Neutrophil (primary cell): ENCODE data around the gene PPT1.

Experiments
- H3K27ac ChIP-seq: fragments of 200-600 bp; sonication (generic); 2 replicates; pipeline ENCODE4 v1.5.1; 2016; ENCODE audit warnings: mild to moderate bottlenecking, moderate library complexity
- H3K27me3 ChIP-seq: fragments of 200-600 bp; sonication (generic); 2 replicates; pipeline ENCODE4 v1.6.0; 2016; ENCODE audit warnings: mild to moderate bottlenecking
- H3K36me3 ChIP-seq: fragments of 200-600 bp; sonication (generic); 2 replicates; pipeline ENCODE4 v1.5.1; 2017
- H3K4me1 ChIP-seq, 2 experiments: fragments of 200-600 bp in 1 of 2; sonication (generic) in 1 of 2; 1 replicate in 1 of 2; 2 replicates in 1 of 2; pipeline versions ENCODE4 v1.5.1 to v1.6.1; 2013 to 2016; ENCODE audit warnings: low read depth in 1 of 2, low read length in 1 of 2, mild to moderate bottlenecking in 1 of 2, moderate library complexity in 1 of 2; ENCODE audit not compliant: control insufficient read depth in 1 of 2, insufficient read depth in 1 of 2
- H3K4me3 ChIP-seq, 2 experiments: fragments of 200-600 bp in 1 of 2; sonication (generic) in 1 of 2; 1 replicate in 1 of 2; 2 replicates in 1 of 2; pipeline ENCODE4 v1.5.1; 2013 to 2016; ENCODE audit warnings: low read depth in 1 of 2, low read length in 1 of 2, mild to moderate bottlenecking in 1 of 2, moderate library complexity in 1 of 2
- H3K9me3 ChIP-seq: fragments of 200-600 bp; sonication (generic); 2 replicates; pipeline ENCODE4 v1.5.1; 2016
- CTCF ChIP-seq: fragments of 200-600 bp; sonication (generic); IDR thresholded peaks from 2 replicates; pipeline ENCODE4 v1.5.1; 2016; ENCODE audit warnings: antibody characterized with exemption

PPT1 gene

DNA sequence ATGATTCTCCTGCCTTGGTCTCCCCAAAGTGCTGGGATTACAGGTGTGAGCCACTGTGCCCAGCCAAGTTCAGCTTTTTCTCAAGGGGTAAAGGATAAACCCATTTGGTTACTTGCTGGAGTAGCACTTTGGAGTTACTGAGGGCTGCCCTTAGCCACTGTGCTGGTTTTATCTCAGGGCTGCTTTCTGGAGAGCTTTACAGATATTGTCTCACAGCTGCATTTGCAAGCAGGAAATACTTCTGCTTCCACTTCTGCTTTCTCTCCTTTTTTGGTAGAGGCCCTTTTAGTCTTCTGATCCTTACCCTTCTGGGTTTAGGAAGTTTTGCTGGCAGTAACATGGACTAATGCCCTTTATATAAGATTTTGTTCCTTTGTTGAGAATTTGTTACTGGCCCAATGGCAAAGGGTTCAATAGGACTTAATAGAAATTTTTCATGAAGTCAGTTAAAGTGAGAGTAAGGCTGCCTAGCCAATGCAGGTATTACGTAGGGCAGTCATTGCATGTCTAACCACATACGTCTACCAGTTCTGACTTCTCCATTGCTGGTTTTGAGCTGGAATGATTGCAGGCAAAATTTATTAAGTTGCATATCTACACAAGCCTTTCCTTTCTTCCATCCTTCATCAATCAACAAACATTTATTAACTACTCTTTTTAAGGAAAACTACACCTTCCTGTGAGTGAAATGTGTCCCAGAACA is 32.1 kb downstream of the PPT1 start:
- Histone ChIP-seq H3K4me1 (peaks cover 83% of the 10 kb centered on the region in 2 experiments), H3K27me3 (no peaks in the 10 kb centered on the region), H3K4me3 (peak overlapping the region; percentile 24 to 46), H3K9me3 (no peaks in the 10 kb centered on the region), H3K27ac (peak overlapping the region; percentile 96), H3K36me3 (peaks cover 98% of the 10 kb centered on the region)
- no peak for TF ChIP-seq CTCF

- Histone ChIP-seq H3K27me3 (no peaks in the 10 kb centered on the region), H3K4me3 (peak overlapping the region; percentile 49 to 61), H3K36me3 (peaks cover 65% of the 10 kb centered on the region), H3K27ac (peak overlapping the region; percentile 96), H3K9me3 (no peaks in the 10 kb centered on the region), H3K4me1 (peaks cover 100% of the 10 kb centered on the region in 2 experiments)
- no peak for TF ChIP-seq CTCF
Observed at GRCh38 chr1:40059960-40060750, 36.9 kb downstream of the PPT1 start.

DNA sequence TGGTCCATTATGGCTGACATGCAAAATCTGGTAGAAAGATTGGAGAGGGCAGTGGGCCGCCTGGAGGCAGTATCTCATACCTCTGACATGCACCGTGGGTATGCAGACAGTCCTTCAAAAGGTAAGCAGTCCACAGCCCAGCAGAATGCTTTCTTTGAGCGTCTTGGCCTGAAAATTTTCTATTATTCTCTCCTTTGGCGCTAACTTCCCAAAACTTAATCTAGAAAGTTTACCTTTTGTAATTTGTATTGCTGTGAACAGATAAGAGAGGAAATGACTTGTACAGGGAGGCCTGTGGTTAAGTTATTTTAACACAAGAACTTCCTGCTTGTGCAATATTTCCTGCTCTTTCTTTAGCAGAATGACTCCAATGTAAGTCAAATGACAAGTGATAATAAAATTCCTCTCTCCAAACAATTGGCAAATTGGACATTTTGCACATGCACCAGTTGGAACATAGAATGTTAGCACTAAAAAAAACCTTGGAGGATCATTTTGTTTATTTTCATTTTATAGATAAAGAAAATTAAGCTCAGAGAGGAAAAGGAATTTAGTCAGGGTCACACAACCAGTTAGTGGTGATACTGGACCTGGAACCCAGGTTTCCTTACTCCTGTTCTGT is 37.6 kb downstream of the PPT1 start:
- Histone ChIP-seq H3K36me3 (peaks cover 64% of the 10 kb centered on the region), H3K27me3 (no peaks in the 10 kb centered on the region), H3K4me1 (peaks cover 100% of the 10 kb centered on the region in 2 experiments), H3K4me3 (peak overlapping the region; percentile 49 to 61), H3K9me3 (no peaks in the 10 kb centered on the region), H3K27ac (peak overlapping the region; percentile 96)
- TF ChIP-seq CTCF: peak; percentile 14

DNA sequence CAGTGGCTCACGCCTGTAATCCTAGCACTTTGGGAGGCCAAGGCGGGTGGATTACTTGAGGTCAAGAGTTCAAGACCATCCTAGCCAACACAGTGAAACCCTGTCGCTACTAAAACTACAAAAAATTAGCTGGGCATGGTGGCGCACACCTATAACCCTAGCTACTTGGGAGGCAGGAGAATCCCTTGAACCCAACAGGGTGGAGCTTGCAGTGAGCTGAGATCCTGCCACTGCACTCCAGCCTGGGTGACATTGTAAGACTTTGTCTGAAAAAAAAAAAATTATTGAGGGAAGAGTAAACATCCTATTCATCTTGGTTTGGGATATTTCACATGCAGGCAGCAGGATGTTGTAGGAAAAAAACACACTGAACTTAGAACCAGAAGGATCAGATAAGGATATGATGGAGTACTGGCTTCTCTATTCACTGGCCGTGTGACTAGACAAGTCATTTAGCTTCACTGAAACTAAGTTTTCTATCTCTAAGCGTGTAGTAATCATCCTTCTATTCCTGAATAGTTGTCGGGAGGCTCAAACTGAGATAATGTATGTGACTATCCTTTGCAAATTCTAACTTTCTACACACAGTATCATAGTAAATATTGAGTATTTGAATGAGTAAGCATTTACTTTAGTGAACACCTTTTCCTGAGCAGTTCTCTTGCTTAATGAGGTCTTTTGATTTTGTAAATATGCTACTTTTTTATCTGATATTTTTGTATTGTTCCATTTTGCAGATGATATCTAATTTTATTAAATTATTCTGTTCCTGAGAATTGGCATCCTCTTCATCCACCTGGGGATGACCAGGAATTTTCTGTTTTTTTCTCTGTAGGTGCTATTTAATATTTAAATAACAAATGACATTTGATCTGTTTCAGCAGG is 38.4 kb downstream of the PPT1 start:
- H3K4me1 ChIP-seq: peaks cover 100% of the 10 kb centered on the region in 2 experiments
- peak overlapping the region; percentile 96 for H3K27ac ChIP-seq
- no peak for TF ChIP-seq CTCF
- H3K9me3 ChIP-seq: no peaks in the 10 kb centered on the region
- H3K4me3 ChIP-seq: peak overlapping the region; percentile 49 to 61
- no peaks in the 10 kb centered on the region for H3K27me3 ChIP-seq
- H3K36me3 ChIP-seq: peaks cover 60% of the 10 kb centered on the region

GRCh38 chr1:40058097-40058452 is 39.0 kb downstream of the PPT1 start:
- H3K9me3 ChIP-seq: no peaks in the 10 kb centered on the region
- TF ChIP-seq CTCF: no peak
- H3K27ac ChIP-seq: peak overlapping the region; percentile 96
- peak overlapping the region; percentile 6 to 61 for H3K4me3 ChIP-seq
- H3K36me3 ChIP-seq: peaks cover 54% of the 10 kb centered on the region
- no peaks in the 10 kb centered on the region for H3K27me3 ChIP-seq
- peaks cover 100% of the 10 kb centered on the region in 2 experiments for H3K4me1 ChIP-seq
